TTC549 (cell line): ENCODE data around the gene JPH2.

Source experiments
- FAIRE-seq: peaks from 2 replicates; lab custom pipeline; 2012; peaks lifted over from hg19 to GRCh38; lab: Jason Lieb, UNC

Gene JPH2

GRCh38 chr20:44125332-44126127 lies 61.5 kb downstream of the JPH2 start:
- FAIRE-seq: no peak

DNA sequence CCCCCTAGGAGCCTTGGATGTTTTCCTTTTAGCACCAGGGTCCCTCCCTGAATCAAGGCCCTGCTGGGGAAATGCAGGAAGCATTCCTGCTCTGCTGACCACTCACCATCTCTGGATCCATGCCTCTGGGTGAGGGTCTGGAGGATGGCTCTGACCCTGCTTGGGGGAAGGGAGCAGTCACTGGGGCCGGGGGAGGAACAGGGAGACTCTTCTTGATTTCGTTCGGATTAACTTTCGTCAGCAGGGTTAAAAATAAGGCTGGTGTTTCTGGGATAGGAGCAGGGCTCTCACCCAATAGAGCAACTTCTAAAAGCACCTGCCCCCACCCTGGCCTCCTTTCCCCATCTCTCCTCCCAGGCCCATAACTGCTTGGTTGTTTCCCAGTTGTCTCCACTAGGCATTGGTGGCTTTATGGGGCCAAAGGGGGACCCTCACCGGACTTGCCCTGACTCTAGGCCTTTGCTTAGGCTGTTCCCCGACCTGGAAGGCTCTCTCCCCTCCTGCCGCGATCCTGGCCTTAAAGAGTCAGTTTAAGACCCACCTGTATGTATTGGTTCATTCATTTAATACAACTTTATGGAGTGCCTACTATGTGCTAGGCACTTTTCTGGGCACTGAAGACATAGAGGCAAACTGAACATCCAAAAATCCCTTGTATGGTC lies 63.0 kb downstream of the JPH2 start:
- no peak for FAIRE-seq

- FAIRE-seq: no peak
Measured at GRCh38 chr20:44123251-44123650, 63.7 kb downstream of the JPH2 start.

DNA sequence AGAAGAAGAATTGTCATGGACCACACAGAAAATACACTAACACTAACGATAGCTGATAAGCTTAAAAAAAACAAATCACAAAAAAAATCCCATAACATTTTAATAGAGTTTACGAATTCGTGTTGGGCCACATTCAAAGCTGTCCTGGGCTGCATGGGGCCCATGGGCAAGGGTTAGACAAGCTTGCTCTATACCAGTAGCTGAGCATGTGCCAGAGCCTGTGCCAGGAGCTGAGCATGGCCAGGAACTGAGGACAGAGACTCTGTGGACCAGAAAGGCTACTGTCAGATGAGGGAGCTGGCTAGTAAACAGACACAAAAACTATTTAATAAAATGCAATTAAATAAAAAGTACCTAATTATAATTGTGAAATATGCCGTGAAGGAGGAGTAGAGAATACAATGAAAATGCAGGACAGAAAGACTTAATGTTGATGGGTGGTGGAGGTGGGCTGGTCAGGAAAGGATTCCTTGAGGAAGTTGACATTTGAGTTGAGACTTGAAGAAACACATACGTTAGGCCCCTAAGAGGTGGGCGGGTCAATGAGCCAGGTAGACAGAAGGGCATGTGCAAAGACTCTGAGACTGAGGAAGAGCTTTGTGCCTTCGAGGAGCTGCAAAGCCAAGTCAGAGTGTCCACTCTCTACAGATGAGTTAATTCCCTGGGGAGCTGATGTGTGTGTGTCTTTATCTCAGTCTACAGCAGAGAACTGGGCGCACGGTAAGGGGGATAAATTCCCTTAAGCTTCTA lies 66.1 kb downstream of the JPH2 start:
- FAIRE-seq: no peak

DNA sequence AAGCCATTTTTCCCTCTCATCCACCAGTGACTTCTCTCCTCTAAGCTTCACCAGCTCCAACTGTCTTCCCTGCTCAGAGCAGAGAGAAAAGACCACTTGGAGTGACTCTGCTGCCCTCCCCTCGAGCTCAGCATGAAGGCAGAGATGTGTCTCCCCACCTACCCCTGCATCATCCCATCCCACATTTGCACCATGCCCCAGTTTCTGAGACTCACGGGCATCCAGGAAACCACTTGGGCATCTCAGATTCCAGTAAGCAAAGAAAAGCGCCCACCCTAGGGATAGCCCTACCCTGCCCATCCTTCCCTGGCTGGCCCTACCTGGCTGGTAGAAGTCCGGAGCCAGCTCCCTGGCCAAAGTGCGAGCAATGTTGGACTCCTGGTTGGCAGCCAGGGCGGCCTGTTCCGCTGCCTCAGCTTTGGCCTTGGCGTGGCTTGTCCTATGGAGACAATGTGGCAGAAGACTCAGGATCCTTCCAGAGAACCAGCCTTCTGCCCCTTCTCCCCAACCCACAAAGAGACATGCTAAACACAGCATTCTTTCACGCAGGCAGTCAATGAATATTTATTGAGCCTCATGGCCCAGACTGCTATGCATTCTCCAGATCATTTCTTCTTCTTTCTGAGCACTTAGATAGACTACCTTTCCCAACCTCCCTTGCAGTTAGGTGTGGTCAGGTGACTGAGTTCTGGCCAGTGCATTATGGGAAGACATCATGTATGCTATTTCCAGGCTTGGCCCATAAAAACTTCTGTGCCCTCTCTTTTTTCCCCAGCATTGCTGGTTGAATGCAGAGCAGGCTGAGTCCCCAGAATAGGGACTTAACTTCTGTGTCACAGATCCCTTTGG lies 68.6 kb downstream of the JPH2 start:
- no peak for FAIRE-seq

DNA sequence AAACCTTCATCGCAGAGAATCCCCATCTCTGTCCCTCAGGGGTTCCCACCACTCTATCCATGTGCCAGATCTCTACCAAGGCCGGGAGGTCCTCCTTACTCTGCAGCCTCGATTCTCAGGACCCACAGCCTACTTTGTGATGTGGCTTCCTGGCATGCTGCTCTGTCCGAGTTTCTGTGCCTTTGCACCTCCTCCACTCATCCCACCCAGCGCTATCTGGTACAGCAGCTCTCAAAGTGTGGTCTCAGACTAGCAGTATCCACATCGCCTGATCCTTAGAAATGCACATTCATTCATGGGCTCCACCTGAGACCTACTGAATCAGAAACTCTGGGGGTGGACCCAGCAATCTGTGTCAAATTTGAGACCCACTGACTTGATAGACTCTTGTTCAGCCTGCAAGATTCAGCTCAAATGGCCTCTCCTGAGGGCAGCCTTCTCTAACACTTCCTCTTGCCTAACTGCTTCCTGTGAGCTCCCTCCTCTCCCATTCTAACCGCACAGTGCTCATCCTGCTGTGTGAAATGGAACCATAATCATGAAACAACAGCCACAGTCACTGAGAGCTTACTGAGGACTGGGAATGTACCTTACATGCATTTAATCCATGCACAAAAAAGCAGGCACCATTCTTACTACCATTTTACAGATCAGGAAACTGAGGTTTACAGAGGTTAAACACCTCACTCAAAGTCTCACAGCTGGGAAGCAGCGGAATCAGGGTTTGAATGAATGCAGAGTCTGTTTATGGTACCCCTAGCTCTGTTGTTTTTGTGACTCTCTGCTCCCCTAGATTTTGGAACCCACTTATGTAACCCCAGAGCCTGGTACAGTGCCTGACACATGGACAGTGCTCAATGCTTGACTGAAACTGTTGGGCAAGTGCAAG lies 69.4 kb downstream of the JPH2 start:
- no peak for FAIRE-seq

DNA sequence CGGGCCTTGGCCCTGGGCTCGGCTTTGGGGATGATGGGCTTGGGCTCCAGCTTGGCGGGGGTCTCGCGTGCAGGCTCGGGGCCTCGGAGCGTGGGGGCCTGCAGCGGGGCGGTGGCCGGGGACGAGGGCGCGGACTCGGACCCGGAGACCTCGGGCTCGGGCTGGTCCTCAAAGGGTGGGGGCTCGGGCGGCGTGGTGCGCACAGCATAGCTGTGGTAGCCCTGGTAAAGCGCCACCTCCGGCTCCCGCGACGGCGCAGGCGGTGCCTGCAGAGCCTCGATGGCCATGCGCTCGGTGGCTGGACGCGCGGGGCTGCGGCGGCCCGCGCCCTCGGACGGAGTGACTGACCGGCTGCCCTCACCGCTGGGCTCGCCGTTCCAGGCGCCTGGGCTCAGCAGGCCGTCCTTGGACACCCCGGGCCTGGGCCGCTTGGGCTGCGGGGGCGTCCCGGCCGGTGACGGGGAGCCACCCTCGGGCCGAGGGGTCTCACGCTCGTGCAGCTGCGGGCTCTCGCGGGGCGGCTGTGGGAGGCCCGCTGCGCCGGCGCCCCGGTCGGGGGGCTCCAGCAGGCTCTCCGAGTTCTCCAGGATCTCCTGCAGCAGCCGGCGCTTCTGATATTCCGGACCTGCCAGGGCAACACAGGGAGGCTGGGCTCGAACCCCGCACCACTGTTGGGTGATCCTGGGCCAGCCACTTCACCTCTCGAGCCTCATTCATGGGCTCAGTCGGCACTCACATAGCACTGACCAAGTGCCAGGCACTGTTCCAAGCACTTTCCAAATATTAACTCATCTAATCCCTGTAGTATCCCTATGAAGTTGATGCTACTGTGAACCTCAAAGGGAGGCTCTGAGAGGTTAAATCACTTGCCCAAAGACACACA lies 71.0 kb downstream of the JPH2 start:
- no peak for FAIRE-seq

DNA sequence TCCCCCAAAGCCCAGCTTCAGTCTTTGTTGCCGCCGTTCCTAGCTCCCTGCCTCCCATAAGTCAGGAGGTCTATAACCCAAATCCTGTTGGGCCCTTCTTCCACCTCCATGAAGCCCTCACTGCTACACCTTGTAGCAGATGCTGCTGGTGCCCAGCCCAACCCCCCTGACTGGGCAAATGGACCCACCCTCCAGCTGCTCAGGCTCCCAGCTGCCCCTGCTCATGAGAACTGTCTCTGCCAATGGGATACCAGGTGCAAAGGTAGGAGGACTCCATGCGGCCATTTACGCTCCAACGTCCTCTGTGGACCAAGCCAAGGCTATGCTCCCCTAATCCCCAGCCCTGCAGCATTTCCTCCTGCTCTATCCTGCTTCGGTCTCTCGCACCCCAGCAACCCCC lies 71.8 kb downstream of the JPH2 start:
- no peak for FAIRE-seq

GRCh38 chr20:44113618-44114376 lies 73.2 kb downstream of the JPH2 start:
- FAIRE-seq: no peak

GRCh38 chr20:44112889-44113617 lies 73.9 kb downstream of the JPH2 start:
- no peak for FAIRE-seq

DNA sequence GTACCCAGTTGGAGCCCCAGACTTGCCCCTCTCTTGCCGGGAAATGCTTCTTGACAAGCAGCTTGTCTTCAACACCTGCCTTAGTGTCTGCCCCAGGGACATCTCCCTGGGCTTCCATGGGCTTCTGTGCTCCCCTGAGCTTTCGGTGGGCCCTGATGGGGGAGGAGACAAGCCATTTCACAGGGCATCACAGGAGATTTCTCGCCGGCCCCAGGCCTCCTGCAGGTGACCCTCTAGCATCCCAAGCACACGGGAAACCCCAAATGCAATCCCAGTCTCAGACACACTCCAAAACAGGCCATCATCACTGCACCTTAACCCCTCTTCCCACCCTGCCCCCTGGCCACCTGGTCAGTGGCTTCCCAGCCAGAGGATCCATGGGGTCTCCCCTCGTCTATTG lies 74.5 kb downstream of the JPH2 start:
- FAIRE-seq: no peak

DNA sequence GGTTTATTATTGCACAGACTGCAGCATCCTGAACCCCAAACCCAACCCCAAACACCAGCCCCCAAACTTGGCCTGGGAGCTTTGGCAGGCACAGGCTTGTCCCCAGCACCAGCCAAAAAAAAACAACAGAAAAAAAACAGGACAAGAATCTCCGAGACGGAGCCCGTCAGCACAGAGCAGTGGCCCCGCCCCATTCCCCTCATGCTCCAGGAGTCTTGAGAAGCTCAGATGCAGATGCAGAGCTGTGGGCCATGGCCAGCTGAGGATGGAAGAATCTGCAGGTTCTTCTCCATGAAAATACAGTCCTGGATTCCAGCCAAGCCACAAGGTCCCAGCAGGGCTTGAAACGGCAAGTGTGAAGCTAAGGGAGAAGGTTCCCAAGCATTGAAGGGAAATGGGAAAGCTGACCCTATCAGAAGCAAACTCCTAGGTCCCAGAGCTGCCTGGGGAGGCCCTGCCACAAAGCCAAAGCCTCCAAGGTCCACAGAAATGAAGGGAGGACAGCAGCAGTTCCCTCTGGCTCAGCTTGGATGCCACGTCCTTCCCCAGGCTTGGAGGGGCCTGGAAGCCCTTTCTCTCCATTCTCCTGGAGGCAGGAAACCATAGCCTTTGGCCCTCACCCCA lies 75.2 kb downstream of the JPH2 start:
- no peak for FAIRE-seq

DNA sequence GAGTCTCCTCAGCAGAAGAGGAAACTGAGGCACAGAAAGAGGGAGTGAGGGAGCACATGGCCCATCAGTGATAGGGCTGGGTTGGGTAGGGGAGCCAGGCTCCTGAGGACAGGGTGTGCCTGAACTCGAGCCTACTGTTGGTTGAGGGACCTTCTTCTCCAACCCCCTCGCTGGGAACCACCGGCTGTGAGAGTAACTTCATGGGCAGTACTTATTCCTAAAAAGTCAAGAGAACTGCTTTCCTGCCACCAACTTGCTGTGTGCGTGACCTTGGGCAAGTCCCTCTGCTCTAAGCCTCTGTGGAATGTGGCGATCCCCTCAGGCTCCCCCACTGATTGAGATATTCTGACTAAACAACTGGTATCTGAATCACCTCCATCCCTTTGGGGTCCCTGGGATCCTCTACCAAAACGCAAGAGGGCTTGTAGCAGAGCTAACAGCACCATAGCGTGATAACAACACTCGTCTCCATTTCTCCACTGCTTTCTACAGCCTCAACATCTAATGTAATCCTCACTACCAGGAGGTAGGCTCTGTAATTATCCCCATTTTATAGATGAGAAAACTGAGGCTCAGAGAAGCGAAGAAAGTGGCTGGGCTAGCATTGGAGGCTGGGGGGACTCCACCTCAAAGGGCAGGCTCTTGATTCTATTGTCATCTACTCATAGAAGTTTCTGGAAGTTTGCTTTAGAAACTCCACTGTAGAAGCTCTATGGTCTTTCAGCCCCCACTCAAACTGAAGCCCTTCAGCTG lies 76.0 kb downstream of the JPH2 start:
- no peak for FAIRE-seq

DNA sequence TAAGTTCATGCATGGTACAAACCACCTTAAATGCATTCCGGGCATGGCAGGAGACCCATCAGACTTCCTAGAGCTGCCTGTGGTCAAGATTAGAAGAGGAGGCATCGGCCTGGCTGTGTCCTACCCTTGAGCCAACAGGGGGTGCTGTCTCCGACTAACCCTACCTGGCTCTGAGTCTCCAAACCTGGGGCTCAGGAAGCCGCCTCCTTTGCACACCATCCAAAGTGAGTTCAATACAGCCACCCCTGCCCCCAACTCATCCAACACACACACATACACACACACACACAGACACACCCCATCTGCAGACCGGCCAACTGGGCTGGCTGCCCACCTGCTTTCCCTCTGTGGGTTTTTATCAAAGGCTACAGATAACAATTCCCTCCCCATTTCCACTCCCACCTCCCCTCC lies 77.0 kb downstream of the JPH2 start:
- FAIRE-seq: no peak

- FAIRE-seq: no peak
Measured at GRCh38 chr20:44106615-44107014, 80.4 kb downstream of the JPH2 start.

- no peak for FAIRE-seq
Measured at GRCh38 chr20:44104798-44105517, 82.0 kb downstream of the JPH2 start.

GRCh38 chr20:44102582-44102981 lies 84.4 kb downstream of the JPH2 start:
- FAIRE-seq: no peak
